ENCODE data around the gene SLC13A2.
"Not testable (repeated sequence)": the region's sequence is repeated elsewhere in the genome, so short reads cannot be mapped to it uniquely, and the experiment has no call there.

SLC13A2 gene
- 0 reads per million in 2 donors for total RNA-seq

GRCh38 chr17:28473542-28473941 is at the start of gene SLC13A2:
Gene SLC13A2, plus strand, starts transcription at chr17:28473644. Its CDS starts 69 bp downstream, at chr17:28473713.
- DNase-seq = no peak

- no peak for DNase-seq
These were observed 48.2 kb upstream of the SLC13A2 start for GRCh38 chr17:28425206-28425605.

GRCh38 chr17:28426081-28426519 is 47.3 kb upstream of the SLC13A2 start:
- DNase-seq = no peak

GRCh38 chr17:28427371-28427770 is 46.1 kb upstream of the SLC13A2 start:
- DNase-seq = no peak

GRCh38 chr17:28427982-28428381 is 45.5 kb upstream of the SLC13A2 start:
- DNase-seq = not testable (repeated sequence)

- DNase-seq = no peak
These were observed 39.7 kb upstream of the SLC13A2 start for GRCh38 chr17:28433721-28434120.

- DNase-seq = not testable (repeated sequence)
These were observed 39.1 kb upstream of the SLC13A2 start for GRCh38 chr17:28434326-28434725.

GRCh38 chr17:28443901-28444638 is 29.4 kb upstream of the SLC13A2 start:
- no peak for DNase-seq

- no peak for DNase-seq
These were observed 26.6 kb upstream of the SLC13A2 start for GRCh38 chr17:28446716-28447395.

- DNase-seq = no peak
These were observed 26.1 kb upstream of the SLC13A2 start for GRCh38 chr17:28447396-28447760.

- DNase-seq = no peak
These were observed 23.6 kb upstream of the SLC13A2 start for GRCh38 chr17:28449859-28450258.

- DNase-seq = no peak
These were observed 15.6 kb upstream of the SLC13A2 start for GRCh38 chr17:28457890-28458289.

GRCh38 chr17:28458881-28459280 is 14.6 kb upstream of the SLC13A2 start:
- DNase-seq = not testable (repeated sequence)

GRCh38 chr17:28460901-28461300 is 12.5 kb upstream of the SLC13A2 start:
- no peak for DNase-seq

- DNase-seq = no peak
These were observed 7.4 kb upstream of the SLC13A2 start for GRCh38 chr17:28466001-28466400.

GRCh38 chr17:28466521-28467048 is 6.9 kb upstream of the SLC13A2 start:
- DNase-seq = no peak

GRCh38 chr17:28467456-28468025 is 5.9 kb upstream of the SLC13A2 start:
- no peak for DNase-seq

GRCh38 chr17:28468033-28468735 is 5.3 kb upstream of the SLC13A2 start:
- not testable (repeated sequence) for DNase-seq

GRCh38 chr17:28468781-28469180 is 4.7 kb upstream of the SLC13A2 start:
- DNase-seq = peak in 1 of 5 experiments; percentile 76

- no peak for DNase-seq
These were observed 4.1 kb upstream of the SLC13A2 start for GRCh38 chr17:28469376-28469775.

GRCh38 chr17:28470266-28470913 is 3.1 kb upstream of the SLC13A2 start:
- no peak for DNase-seq

GRCh38 chr17:28470914-28471366 is 2.5 kb upstream of the SLC13A2 start:
- no peak for DNase-seq

All from T-helper 2 cell (primary cell).